Brain pericyte (primary cell): ENCODE results near the gene ALPL.

Experiments
- DNase-seq: peaks from one replicate; pipeline ENCODE4 v3.0.0-alpha.2; 2012; ENCODE audit warnings: low read depth, low spot score

The ALPL gene

DNA sequence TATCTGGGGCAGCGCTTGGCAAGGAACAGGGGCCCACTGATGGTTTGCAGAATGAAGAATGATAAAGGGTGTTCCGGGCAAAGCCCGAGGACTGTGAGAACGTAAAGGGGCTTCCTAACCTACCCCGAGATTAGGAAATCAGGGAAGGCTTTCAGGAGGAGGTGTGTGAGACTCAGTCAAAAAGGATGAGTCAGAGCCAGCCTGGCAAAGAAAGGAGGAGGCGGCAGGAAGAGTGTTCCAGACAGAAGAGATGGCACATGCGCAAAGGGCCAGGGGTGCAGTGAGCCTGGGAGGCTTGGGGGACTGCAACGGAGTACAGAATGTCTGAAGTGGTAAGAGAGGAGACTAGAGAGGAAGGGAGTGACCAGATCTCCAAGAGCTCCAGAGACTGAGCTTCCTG lies 89.7 kb downstream of the ALPL start:
- DNase-seq, result no peak

DNA sequence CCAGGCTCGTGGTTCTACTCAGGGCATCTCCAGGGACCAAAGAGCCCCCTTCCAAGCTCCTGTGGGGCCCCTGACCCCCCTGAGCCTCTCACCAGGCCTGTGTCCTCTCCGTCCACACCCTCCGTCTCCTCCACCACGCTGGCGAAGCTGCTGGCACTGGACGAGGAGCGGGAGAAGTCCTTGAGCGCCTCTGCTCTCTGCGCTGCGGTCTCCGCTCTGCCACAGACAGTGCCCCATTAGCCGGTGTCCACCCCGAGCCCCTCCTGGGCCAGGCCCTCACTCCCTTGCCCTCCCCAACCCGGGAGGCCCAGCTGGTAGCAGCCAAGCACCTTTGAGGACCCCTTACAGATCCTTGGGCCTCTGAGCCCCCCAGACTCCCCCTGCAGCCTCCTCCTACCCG lies 90.2 kb downstream of the ALPL start:
- no peak for DNase-seq

DNA sequence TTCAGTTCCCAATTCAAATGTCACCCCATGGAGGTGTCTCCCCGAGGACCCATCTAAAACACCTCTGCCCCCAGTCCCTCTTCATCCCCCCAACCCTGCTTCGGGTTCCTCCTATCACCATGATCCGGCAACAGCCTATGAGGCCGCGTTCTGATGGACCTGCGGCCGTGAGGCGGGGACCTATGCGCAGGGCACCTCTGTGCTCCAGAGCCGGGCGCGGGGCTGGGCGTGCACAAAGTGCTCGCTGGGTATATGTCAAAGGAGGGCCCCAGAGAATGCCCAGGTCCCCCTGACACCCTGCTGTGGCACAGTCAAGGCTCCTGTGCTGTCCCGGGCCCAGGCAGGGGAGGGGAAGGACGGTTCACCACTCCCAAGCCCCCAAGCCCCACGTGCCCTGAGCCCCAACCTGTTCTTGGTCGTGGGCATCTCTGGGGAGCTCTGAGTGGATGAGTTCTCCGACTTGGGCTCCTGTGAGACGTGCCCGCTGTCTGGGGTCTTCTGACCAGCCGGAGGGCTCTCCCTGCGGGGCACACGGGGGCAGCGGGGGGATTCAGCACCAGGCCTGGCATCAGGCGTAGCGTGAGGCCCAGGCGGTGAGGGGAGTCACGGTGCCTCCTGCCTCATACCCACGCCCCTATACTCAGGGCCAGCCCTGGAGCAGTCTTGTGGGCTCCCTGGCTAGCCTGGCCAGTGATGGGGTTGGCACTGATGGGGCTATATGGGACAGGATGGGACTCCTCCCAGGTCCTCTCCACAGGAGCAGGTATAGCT lies 92.2 kb downstream of the ALPL start:
- no peak for DNase-seq

DNA sequence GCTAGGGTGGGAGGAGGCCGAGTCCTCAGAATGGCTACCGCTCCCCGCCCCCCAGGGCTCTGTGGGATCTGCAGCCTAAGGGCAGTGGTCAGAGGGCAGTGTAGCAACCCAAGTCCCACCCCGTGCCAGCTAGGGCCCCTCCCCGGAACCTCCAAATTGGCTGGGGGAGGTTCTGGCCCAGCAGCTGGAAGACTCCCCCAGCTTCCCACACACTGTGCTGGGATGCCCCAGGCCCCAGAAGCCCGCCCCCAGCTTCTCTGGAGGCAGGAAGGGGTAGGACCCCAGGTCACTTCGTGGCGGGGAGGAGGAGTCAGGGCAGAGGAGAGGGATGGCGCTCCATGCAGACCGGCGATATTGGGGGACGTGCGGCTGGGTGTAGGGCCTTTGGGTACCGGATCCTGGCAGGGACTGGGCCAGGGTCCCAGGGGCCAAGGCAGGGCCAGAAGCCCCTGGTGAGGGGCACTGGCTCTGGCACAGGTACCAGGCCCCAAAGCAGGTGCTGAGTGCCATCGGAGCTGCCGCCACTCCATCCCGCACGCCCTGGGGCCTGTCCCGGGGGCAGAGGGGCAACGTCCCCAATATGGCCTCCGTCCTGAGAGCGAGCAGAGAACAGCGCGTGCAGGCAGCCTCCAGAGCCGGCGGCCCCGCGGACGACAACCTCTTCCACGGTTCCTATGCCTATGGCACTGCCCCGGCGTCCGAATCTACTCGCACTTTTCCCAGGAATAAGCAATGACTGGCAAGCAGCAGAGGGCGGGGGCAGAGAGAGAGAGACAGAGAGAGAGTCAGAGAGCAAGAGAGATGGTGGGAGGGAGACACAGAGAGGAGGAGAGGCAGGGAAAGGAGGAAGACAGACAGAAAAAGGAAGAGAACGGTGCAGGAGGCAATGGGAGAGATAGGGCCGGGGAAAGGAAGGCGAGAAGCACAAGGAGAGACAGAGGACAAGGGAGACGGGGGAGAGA lies 94.2 kb downstream of the ALPL start:
- no peak for DNase-seq

DNA sequence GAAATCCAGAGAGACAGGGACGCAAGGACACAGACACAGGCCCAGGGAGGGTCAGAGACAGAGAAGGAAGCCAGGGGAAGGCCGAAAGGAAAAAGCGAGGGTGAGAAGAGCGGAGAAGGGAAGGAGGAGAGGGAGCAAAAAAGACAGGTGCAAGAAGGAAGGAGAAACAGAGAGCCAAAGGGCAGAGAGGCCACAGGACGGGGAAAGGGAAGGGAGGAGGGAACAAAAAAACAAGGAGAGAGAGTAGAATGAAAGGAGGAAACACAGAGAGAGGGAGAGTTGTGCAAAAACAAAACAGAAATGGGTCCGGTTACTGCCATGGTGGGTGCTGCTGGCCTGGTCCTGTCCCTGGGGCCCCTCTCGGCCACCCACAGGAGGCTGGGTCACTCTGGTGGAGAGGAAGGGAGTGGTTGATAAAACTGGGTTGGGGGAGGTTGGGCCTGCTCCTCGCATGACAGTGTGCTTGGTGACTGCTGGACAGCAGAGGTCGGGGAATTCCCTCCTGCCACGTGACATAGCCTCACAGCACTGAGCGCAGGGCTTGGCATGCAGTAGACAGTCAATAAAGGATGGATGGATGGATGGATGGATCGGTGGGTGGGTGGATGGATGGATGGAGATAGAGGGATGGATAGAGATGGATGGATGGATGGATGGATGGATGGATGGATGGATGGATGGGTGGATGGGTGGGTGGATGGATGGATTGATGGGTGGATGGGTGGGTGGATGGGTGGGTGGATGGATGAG lies 95.2 kb downstream of the ALPL start:
- DNase-seq, result no peak

DNA sequence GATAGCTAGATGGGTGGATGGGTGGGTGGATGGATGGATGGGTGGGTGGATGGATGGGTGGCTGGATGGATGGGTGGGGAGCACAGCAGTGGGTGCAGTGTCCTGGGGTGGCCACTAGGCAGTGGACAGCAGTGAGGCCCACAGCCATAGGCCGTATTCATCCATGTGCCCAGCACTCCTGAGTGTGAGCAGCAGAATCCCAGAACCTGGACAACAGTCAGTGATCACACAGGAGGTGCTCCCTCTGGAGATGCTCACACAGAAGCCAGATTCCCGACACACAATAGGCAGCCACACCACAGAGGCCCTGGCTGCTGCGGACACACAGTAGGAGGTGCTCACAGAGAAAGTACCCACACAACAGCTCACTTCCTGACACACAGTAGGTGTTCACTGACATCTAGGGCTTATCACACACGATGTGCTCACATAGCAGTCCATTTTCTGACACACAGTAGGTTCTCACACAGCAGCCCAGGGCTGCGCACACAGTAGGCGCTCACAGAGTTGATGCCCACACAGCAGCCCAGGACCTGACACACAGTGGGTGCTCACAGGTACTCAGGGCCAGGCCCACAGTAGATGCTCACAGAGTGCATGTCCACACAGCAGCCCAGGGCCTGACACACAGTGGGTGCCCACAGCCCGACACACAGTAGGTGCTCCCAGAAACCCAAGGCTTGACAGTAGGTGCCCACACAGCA lies 95.9 kb downstream of the ALPL start:
- no peak for DNase-seq

DNA sequence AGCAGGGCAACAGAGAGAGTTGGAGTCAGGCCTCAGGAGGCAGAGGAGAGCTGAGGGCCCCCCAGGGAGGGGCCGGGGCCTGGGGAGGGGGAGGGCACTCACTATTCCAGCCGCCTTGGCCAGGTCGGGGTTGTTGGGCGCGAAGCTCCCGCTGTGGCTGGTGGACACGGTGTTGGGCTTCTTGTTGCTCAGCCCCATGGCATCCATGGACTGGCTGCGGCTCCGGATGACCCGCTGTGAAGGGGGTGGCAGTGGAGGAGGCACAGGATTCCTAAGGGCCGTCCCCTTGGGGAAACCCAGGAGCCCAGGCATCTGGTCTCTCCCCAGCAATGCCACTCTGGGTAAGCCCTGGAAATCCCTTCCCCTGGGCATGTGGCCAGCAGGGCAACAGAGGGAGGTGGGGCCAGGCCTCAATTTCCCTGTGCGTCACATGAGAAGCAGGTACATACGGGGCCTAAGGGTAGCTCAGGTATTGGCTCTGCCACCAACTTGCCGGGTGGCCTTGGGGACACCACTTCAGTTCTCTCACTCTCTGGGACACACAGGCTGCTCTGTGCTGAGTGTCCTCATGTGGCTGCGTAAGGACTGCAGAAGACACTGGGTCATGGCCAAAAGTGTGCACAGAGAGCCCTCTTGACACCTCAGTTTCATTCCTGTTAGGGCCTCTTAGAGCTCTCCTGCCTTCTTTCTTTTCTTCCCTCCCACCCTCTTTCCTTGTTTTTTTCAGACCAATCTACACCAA lies 96.9 kb downstream of the ALPL start:
- no peak for DNase-seq

DNA sequence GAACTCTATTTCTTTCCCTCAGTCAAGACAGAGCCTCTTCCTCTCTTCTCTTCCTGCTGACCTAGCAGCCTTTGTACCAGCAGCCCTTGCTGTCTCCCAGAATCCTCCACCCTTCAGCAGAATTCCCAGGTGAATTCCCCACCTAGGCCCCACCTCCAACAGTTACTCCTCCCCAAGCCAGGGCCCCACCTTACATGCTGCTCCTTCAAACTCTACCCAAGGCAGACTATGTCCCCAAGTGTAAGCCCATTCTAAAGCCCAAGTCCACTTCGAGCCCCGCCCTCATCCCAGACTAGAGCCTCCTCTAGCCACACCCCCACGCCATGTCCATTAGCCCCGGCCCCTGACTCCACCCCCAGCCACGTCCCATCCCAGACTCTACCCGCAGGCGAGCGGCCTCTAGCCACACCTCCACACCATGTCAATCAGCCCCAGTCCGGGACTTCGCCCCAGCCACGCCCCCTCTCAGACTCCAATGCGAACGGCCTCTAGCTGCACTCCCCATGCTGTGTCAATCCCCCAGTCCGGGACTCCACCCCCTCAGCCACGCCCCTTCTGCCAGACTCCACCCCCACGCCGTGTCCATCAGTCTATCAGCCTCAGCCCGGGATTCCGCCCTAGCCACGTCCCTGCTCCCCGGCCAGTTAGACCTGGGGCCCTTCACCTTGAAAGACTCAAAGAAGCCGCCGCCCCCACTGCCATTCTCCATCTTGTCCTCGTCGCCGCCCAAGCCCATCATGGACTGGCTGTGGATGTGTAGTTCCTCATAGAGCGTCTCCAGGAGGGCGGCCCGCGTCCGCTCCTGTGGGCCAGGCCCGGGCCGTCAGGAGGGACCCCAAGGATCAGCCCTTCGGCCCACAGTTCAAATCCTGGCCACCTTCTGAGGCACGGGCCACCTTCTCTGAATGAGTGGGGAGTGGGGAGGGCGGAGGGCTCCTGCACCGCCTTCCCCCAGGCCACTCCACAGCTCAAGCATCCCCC lies 98.6 kb downstream of the ALPL start:
- DNase-seq, result peak; percentile 56

DNA sequence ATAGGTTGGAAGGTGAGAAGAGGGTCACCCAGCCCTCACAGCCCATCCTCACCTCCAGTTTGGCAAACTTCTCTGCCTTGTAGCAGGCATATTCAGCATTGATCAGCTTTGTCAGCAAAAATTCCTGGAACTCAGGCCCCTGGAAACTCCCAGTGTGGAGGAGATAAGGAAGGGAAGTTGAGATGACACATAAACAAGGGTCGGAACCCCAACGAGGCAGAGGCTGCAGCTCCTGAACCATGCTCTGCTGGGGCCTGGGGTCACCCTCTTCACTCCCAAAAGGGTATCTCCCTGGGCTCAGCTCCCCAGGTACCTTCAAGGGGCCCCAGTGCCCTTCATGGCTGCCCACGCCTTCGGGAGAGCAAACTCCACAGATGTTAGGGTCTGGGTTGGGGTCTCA lies 99.6 kb downstream of the ALPL start:
- DNase-seq, result no peak

DNA sequence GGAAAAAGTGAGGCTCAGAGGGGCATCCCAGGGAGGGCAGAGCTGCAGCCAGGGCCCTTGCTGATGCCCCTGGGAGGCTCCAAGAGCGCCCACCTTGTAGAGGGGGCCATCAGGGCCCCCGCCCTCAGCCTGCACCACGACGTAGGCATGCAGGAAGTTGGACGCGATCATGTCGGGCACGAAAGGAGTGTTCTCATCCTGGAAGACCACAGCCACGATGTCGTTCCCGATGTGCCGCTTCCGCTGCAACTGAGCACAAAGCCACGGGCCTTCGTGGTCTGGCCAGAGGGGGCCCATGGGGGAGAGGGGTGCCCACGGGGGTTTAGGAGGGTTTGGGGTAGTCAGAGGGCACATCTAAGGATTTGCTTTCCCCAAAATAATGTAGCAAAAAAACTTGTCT lies 100.8 kb downstream of the ALPL start:
- no peak for DNase-seq

DNA sequence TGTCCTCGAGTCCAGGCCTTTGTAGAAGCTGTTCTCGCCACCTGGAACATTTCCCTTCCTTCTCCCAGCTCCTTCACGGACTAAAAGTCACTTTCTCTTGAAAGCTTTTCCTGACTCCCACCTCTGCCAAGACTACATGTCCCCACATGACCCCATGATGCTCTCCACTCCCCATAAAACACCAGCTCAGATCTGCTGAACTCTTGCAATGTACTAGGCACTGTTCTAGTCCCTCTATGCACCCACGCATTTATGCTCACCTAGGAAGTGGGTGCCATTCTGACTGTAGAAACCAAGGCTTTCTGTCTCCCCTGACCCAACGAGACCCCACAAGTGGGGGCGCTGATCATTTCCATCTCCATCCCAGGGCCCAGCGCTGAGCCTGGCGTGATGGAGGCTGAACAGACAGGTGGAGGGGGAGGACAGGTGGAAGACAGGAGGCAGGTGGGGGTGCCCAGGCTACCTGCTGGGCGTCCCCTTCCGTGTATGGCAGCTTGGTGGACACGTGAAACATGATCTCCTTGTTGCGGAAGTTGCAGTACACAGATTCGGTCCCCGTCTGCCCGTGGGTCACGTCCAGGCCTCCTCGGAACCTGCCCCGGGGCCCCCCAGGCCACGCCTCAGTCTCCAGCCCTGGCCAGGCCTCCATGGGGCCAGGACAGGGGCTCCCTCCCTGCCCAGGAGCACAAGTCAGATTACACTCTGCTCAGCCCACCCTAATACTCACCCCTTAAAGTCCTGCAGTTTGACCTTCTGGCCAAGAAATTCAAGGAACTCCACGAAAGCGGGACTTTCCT lies 102.0 kb downstream of the ALPL start:
- DNase-seq, result no peak

DNA sequence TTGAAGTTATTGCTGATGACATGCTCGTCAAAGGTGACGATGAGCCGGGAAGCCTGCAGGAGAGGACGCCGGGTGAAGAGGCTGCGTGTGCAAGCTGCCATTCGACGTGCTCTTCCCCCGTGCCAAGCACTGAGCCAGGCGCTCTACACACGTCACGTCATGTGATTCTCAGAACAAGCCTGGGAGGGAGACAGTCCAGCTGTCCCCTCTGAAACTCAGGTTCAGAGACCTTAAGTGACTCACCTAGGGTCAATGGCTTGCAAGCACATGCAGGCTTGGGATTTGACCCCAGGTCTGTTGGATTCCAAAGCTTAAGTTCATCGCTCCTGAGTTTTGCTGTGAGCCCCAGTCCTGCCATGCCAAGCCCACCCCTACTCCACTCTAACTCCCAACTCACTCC lies 102.8 kb downstream of the ALPL start:
- DNase-seq, result no peak

DNA sequence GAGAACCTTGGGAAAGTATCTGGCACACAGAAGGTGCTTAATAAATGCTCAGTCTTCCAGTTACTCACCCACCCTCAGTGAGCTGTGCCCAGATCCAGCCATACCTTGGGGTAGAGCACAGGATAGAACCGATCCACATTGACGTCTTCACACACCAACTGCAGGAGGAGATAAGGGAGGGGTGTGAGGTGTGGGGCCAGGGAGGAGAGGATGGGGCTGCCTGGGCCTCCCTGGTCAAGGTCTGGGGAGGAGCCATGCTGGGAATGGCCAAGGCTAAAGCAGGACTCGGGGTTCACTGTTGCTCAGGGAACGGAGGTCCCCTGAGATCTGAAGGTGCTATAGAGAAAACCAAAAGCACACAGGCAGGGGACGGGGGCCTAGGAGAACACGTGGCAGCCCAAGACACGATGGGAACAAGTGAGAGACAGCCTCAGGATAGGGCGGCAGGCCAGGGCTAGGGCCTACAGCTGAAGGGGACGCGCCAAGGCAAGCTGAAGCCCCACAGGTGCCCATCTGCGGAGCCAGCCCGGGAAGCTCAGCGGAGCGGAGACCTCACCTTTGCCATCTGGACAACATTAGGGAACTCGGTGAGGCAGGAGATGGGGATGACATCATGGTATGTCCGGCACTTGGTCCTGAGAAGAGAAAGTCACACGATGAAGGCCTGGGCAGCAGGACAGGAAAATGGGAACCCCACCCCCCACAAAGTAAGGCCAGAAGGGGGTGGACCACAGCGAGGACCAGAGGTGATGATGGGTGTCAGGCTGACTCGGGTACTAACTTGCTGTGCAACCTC lies 104.0 kb downstream of the ALPL start:
- DNase-seq, result no peak

DNA sequence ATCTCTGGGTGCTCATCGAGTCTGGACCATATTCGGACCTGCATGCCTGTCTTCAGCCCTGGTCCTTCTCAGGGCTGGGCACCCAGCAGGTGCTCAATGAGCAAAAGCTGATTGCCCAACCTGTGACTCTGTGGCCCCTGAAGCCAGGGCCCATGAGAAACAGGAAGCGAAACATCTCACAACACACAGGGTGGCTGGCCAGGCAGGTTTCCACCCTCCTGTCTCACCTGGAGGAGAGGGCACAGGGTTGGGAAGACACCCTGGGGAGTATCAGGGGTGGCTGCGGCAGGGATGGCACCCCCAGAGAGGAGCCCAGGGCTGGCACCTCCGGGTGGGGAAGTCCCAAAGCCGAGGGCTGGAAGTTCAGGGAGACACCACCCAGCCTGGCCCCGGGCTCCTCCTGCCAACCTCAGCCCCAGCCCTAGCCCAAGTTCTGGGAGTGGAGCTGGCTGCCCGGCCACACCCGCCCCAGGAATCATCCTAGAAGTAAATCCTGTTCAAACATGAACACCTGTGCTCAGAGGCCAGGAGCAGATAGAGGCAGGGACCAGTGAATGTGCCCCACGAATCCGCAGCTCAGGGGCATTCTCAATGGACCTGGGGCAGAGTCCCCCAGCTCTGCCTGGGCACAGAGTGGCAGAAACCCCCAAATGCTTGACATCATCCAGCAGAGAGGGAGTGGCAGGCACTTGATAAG lies 105.3 kb downstream of the ALPL start:
- no peak for DNase-seq

DNA sequence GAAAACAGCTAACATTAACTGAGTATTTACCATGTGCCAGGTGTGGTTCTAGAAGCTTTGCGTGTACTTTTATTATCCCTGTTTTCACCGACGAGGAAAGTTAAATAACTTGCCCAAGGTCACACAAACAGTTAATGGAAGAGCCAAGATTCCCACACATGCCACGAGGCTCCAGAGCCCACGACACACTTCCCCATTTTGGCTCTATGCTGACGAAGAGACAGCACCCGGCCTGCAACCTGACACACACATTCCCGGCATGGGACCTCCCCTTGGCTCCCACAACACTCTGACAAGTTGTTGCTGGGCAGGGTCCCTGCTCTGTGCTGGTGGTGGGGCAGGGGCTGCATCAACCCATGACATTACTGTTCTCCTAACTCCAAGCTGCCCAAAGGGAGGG lies 107.1 kb downstream of the ALPL start:
- no peak for DNase-seq

DNA sequence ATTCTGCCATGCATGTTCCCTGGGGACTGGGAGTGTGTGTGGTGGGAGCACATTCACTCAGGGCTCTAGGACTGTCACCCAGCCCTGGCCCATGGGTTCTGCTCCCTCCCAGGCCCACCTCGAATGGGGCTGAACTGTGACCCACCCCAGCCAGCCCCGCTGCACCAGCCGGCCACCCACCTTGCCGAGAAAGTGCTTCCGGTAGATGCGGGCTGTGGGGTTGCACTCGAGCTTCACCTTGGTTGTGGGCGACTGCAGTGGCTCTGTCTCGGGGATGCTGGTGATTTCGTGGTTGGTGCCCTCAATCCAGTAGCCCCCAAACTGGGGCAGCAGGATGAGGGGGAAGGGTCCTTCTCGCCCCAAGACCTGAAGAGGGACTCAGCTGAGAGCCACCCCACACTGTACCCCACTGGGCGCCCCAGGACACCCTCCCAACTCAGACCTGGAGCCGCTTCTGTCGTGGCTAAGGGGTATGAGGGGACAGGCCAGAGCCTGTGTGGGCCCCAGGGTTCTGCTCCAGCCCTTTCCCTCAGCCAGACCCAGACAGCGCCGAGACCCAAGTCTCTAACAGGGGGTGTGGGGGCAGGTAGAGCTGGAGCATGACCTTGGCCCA lies 108.0 kb downstream of the ALPL start:
- DNase-seq, result no peak

DNA sequence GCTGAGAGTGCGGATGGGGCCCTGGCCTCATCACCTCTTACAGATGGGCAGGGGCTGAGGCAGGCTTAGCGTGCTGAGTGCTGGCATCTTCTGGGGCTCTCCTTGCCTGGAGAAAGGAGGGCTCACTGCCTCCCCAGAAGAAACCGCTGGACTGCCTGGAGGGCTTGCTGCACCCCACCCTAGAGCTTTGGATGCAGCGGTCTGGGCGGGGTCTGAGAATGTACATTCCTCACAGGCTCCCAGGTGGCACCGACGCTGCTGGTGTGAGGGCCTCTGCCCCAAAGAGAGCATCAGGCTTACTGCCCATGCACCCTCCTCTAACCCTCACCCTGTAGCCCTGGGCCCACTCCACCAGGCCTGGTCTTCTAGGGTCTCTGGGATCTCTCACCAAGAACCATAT lies 108.8 kb downstream of the ALPL start:
- DNase-seq, result no peak
